Measurements from ENCODE around the gene MDFI. TPM values are rescaled to one million over a fixed set of nuclear protein-coding genes. Genes with fewer than 3 reads are reported as not detected.

Gene MDFI
- total and polyA plus RNA-seq, 5 donors, result 4.9 to 11.9 (median 9.6) TPM

DNA sequence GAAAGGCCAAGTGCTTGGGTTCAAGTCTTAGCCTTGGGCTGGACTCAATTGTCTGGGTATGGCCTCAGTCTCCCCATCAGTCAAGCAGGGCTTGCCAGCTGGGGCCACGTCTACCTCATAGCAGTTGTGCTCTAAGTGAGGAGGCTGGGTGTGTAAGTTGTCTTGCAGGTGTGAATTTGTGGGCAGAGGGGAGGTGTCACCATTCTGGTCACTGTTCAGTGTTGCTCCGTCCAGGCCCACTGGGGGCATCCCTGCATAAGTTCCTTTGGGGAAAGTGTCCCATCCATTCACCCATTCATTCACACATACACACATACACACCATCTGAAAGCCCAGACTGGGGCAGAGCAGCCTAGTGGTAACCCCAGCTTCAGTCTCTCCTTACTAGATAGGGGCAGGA is 60.8 kb downstream of the MDFI start:
- intact Hi-C loops (cut with DNase I), result no loop called here
- WGBS, result 80% methylated on average over 2 of the region's 2 CpGs
- no peaks in the 10 kb centered on the region for H3K27me3 ChIP-seq (ENCODE audit: control insufficient read depth, insufficient read depth)
- no peaks in the 10 kb centered on the region for H3K9me3 ChIP-seq (ENCODE audit: control insufficient read depth, low read length)
- DNase-seq, result no peak
- no peak for ATAC-seq
- peaks cover 8% of the 10 kb centered on the region for H3K4me1 ChIP-seq (ENCODE audit: control insufficient read depth, insufficient read depth, low read length)
- H3K27ac ChIP-seq (ENCODE audit: low read length), result no peak overlapping the region
- no peak overlapping the region for H3K4me3 ChIP-seq (ENCODE audit: low read length)

- Histone ChIP-seq H3K4me3 (ENCODE audit: low read length) (no peak overlapping the region), H3K9me3 (ENCODE audit: control insufficient read depth, low read length) (no peaks in the 10 kb centered on the region), H3K4me1 (ENCODE audit: control insufficient read depth, insufficient read depth, low read length) (peaks cover 8% of the 10 kb centered on the region), H3K27me3 (ENCODE audit: control insufficient read depth, insufficient read depth) (no peaks in the 10 kb centered on the region), H3K27ac (ENCODE audit: low read length) (peak overlapping the region; percentile 55)
- 70% methylated on average over 20 of the region's 20 CpGs for WGBS
- DNase-seq (peak; percentile 58 to 74 (median 71)), ATAC-seq (peak; percentile 44 to 79)
- intact Hi-C loops (cut with DNase I), result no loop called here
These were observed 62.4 kb downstream of the MDFI start for GRCh38 chr6:41700463-41701347.

DNA sequence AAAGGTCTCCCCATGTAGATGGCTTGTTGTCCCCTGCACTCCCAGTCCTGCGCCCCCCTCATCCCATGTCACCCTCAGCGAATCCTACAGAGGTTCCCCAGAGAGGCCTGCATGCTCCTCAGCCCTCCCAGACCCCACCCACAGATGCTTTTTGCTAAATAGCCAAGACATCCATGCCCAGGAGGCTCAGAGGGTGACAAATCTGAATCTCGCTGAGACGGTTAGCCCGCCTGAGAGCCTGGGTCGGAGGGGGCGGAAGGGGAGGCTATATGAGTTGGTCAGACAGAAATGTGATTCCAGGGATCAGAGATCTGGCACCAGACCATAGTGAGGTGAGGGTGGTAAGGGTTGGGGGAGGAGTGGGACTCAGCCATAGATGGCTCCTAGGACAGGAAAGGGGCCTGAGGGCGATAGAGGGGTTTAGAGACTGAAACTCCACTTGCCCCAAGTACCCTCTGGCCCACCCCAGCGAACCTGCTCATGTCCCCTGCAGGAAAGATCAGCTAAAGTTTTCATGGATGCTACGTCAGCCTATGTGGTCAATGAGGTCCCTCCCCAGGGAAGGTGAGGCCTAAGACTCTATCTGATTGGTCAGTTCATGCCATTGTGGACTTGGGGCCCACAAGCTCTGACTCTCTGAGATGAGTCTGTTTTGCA is 63.9 kb downstream of the MDFI start:
- 93% methylated on average over 10 of the region's 10 CpGs for WGBS
- no peak for DNase-seq
- Histone ChIP-seq H3K9me3 (ENCODE audit: control insufficient read depth, low read length) (no peaks in the 10 kb centered on the region), H3K4me1 (ENCODE audit: control insufficient read depth, insufficient read depth, low read length) (peaks cover 17% of the 10 kb centered on the region), H3K4me3 (ENCODE audit: low read length) (no peak overlapping the region), H3K27ac (ENCODE audit: low read length) (no peak overlapping the region), H3K27me3 (ENCODE audit: control insufficient read depth, insufficient read depth) (no peaks in the 10 kb centered on the region)
- intact Hi-C loops (cut with DNase I), result no loop called here
- ATAC-seq, result no peak

DNA sequence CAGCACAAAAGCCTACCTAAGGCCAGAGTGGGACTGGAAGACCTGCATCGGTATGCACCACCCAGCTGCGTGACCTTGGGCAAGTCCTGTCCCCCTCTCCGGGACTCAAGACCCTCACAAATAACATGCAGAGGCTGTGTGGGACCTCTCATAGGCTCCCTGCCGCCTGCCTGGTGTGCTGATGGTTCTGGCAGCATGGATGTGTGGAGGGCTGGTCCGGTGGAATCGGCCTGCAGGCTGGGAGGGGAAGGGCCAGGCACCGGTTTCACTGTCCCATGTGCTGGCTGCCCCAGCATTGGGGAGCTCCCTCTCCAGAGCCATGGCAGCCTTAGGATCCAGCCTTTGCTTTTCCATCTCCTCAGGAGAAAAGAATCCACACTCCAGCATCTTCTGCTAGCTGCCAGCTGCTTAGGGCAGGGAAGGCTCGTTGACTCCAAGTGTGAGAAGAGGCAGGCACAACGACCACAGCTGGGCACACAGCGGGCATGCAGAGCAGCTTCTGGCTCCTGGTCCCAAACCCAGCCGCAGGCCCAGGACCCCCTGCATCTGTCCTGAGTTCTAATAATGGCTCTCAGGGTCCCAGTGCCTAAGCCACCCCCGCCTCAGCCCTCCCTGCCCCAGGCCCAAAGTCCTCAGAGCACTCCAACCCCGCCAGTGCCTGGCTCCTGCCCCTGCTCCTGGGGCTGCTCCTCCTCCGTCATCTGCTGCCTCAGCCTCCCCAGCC is 64.7 kb downstream of the MDFI start:
- DNase-seq (no peak), ATAC-seq (no peak)
- Histone ChIP-seq H3K9me3 (ENCODE audit: control insufficient read depth, low read length) (no peaks in the 10 kb centered on the region), H3K4me3 (ENCODE audit: low read length) (no peak overlapping the region), H3K27ac (ENCODE audit: low read length) (no peak overlapping the region), H3K27me3 (ENCODE audit: control insufficient read depth, insufficient read depth) (no peaks in the 10 kb centered on the region), H3K4me1 (ENCODE audit: control insufficient read depth, insufficient read depth, low read length) (peaks cover 23% of the 10 kb centered on the region)
- 86% methylated on average over 14 of the region's 14 CpGs for WGBS
- intact Hi-C loops (cut with DNase I), result no loop called here

Small RNAs within 50 kb of the gene (microRNA-seq; reads per million reads assigned to microRNA genes)
- 0 to 0.42 reads per million in 2 donors for gene MIR4641

Other genes starting within 250 kb of the MDFI start
- gene FOXP4, start 92.1 kb upstream of the MDFI start, total RNA-seq, result 10 to 100 TPM; 21.7 to 22.5 (median 22.1) TPM
- gene FOXP4, start 92.1 kb upstream of the MDFI start, polyA plus RNA-seq, result 15.3 TPM
- gene TFEB, start 97.1 kb downstream of the MDFI start, total RNA-seq, result 10 to 100 TPM; 31.6 to 51.1 (median 46.2) TPM
- 33.4 TPM for gene TFEB, start 97.1 kb downstream of the MDFI start, polyA plus RNA-seq
- gene PGC, start 108.9 kb downstream of the MDFI start, total RNA-seq, result under 1 TPM in 1 of 4 donors, not detected in 3; 0.42 TPM
- gene PGC, start 108.9 kb downstream of the MDFI start, polyA plus RNA-seq, result 1.00 TPM
- 1 to 10 TPM; 3.7 to 6.9 (median 4.8) TPM for gene FRS3, start 141.4 kb downstream of the MDFI start, total RNA-seq
- gene FRS3, start 141.4 kb downstream of the MDFI start, polyA plus RNA-seq, result 5.5 TPM
- gene PRICKLE4, start 142.3 kb downstream of the MDFI start, total RNA-seq, result 1 to 10 TPM; 2.2 to 4.0 (median 3.2) TPM
- gene PRICKLE4, start 142.3 kb downstream of the MDFI start, polyA plus RNA-seq, result 1.7 TPM
- gene TOMM6, start 149.2 kb downstream of the MDFI start, total RNA-seq, result 100 to 1,000 TPM; 123 to 162 (median 140) TPM
- 228 TPM for gene TOMM6, start 149.2 kb downstream of the MDFI start, polyA plus RNA-seq

Data from right cardiac atrium (tissue), 5 donors.